ENCODE measurements around the gene RTEL1.

Gene RTEL1

GRCh38 chr20:63690898-63691710 is 33.0 kb downstream of the RTEL1 start:
- no peak for DNase-seq

- no peak for DNase-seq
Observed at GRCh38 chr20:63691711-63692435, 33.8 kb downstream of the RTEL1 start.

GRCh38 chr20:63692436-63693082 is 34.4 kb downstream of the RTEL1 start:
- DNase-seq, result no peak

- DNase-seq, result no peak
Observed at GRCh38 chr20:63693083-63693732, 35.1 kb downstream of the RTEL1 start.

- no peak for DNase-seq
Observed at GRCh38 chr20:63693733-63694583, 35.8 kb downstream of the RTEL1 start.

GRCh38 chr20:63694584-63695423 is 36.7 kb downstream of the RTEL1 start:
- DNase-seq, result no peak

GRCh38 chr20:63695424-63696305 is 37.6 kb downstream of the RTEL1 start:
- DNase-seq, result no peak

- DNase-seq, result no peak
Observed at GRCh38 chr20:63696306-63696627, 38.2 kb downstream of the RTEL1 start.

- no peak for DNase-seq
Observed at GRCh38 chr20:63696628-63697356, 38.7 kb downstream of the RTEL1 start, which contains the start of gene TNFRSF6B. Gene TNFRSF6B (plus strand): TSS chr20:63696652. CDS start chr20:63696768, 116 bp downstream.

- DNase-seq, result no peak
Observed at GRCh38 chr20:63697357-63697867, 39.3 kb downstream of the RTEL1 start.

GRCh38 chr20:63697868-63698545 is 39.9 kb downstream of the RTEL1 start:
- DNase-seq, result no peak

GRCh38 chr20:63698739-63699465 is 40.8 kb downstream of the RTEL1 start:
- DNase-seq, result no peak

- DNase-seq, result no peak
Observed at GRCh38 chr20:63699466-63700198, 41.5 kb downstream of the RTEL1 start.

- no peak for DNase-seq
Observed at GRCh38 chr20:63700199-63701050, 42.3 kb downstream of the RTEL1 start.

- DNase-seq, result no peak
Observed at GRCh38 chr20:63701051-63701328, 42.9 kb downstream of the RTEL1 start.

- no peak for DNase-seq
Observed at GRCh38 chr20:63701329-63702035, 43.4 kb downstream of the RTEL1 start.
